Activated T-helper 2 cell treated with anti-CD3 and anti-CD28 coated beads, Interferon-gamma antibody, Interleukin-2, Interleukin-4, amounts not matched to agents 10 μg/mL and 5 μg/mL and 100 μg/mL, durations not matched to agents 14 hours and 24 hours and 36 hours (primary cell): ENCODE measurements around the gene PACS2. TPM values are rescaled to one million over a fixed set of nuclear protein-coding genes. Genes with fewer than 3 reads are reported as not detected.
A peak's percentile ranks its signal among the peaks of the same experiment; 100 is the strongest.

Source experiments
- DNase-seq: peaks from one replicate; pipeline ENCODE4 v3.0.0; 2021; ENCODE audit warnings: low spot score
- H3K27ac Mint-ChIP-seq: one replicate; pipeline ENCODE4 v1.8.0; 2021; ENCODE audit warnings: mixed read lengths
- H3K27me3 Mint-ChIP-seq: one replicate; pipeline ENCODE4 v1.8.0; 2021; ENCODE audit warnings: low read depth, mixed read lengths
- H3K36me3 Mint-ChIP-seq: one replicate; pipeline ENCODE4 v1.8.0; 2021; ENCODE audit warnings: low read depth, mixed read lengths
- H3K4me1 Mint-ChIP-seq: one replicate; pipeline ENCODE4 v1.8.0; 2021; ENCODE audit warnings: low read depth, mixed read lengths
- H3K4me3 Mint-ChIP-seq: one replicate; pipeline ENCODE4 v1.8.0; 2021; ENCODE audit warnings: low read depth, mild to moderate bottlenecking, moderate library complexity, mixed read lengths
- H3K9me3 Mint-ChIP-seq: one replicate; pipeline ENCODE4 v1.8.0; 2021; ENCODE audit warnings: mixed read lengths
- intact Hi-C: fragments of 100-400 bp; cut with micrococcal nuclease; formaldehyde crosslinking; loops from one replicate; pipeline ENCODE4 v1.15.1; 2023
- total RNA-seq: library from RNA; stranded (reverse); gene quantifications from 2 replicates; pipeline ENCODE4 v1.2.3, GENCODE V29; 2022

The PACS2 gene
- total RNA-seq, 1 donor from 2014 or later = 35.2 TPM

- H3K9me3 Mint-ChIP-seq = no peaks in the 10 kb centered on the region
- H3K36me3 Mint-ChIP-seq = peaks cover 7% of the 10 kb centered on the region
- intact Hi-C loops = no loop called here
- H3K4me1 Mint-ChIP-seq = peaks cover 7% of the 10 kb centered on the region
- H3K4me3 Mint-ChIP-seq = no peak overlapping the region
- H3K27ac Mint-ChIP-seq = no peak overlapping the region
- peaks cover 25% of the 10 kb centered on the region for H3K27me3 Mint-ChIP-seq
- DNase-seq = no peak
Observed at GRCh38 chr14:105413544-105413886, 99.0 kb downstream of the PACS2 start.

GRCh38 chr14:105414456-105415371 lies 100.2 kb downstream of the PACS2 start:
- peaks cover 7% of the 10 kb centered on the region for H3K4me1 Mint-ChIP-seq
- intact Hi-C loops = loop anchor here (2.0 to 5.0 kb wide), 2 partner anchors 16 to 73 kb away; partner anchors contain the start of genes CRIP1 and TEX22
- no peaks in the 10 kb centered on the region for H3K9me3 Mint-ChIP-seq
- peak; percentile 56 for DNase-seq
- no peak overlapping the region for H3K27ac Mint-ChIP-seq
- H3K4me3 Mint-ChIP-seq = peak overlapping the region; percentile 71
- peaks cover 7% of the 10 kb centered on the region for H3K36me3 Mint-ChIP-seq
- H3K27me3 Mint-ChIP-seq = peaks cover 22% of the 10 kb centered on the region

GRCh38 chr14:105415481-105416428 lies 101.2 kb downstream of the PACS2 start:
- peaks cover 14% of the 10 kb centered on the region for H3K27me3 Mint-ChIP-seq
- peaks cover 7% of the 10 kb centered on the region for H3K4me1 Mint-ChIP-seq
- H3K9me3 Mint-ChIP-seq = no peaks in the 10 kb centered on the region
- no peak for DNase-seq
- intact Hi-C loops = loop anchor here (2.0 to 5.0 kb wide), 2 partner anchors 17 to 72 kb away; partner anchors contain the start of genes CRIP1 and TEX22
- peak overlapping the region; percentile 71 for H3K4me3 Mint-ChIP-seq
- H3K36me3 Mint-ChIP-seq = peaks cover 3% of the 10 kb centered on the region
- H3K27ac Mint-ChIP-seq = no peak overlapping the region

- Mint-ChIP-seq H3K27ac (no peak overlapping the region), H3K4me1 (peaks cover 7% of the 10 kb centered on the region), H3K36me3 (peaks cover 3% of the 10 kb centered on the region), H3K9me3 (no peaks in the 10 kb centered on the region), H3K4me3 (no peak overlapping the region), H3K27me3 (peaks cover 8% of the 10 kb centered on the region)
- no peak for DNase-seq
- intact Hi-C loops = loop anchor here (5.0 kb wide), 1 partner anchor 71 kb away; the partner anchor contains the start of gene CRIP1
Observed at GRCh38 chr14:105416671-105417070, 102.1 kb downstream of the PACS2 start.

GRCh38 chr14:105417690-105418121 lies 103.2 kb downstream of the PACS2 start:
- H3K27ac Mint-ChIP-seq = no peak overlapping the region
- H3K4me1 Mint-ChIP-seq = peaks cover 17% of the 10 kb centered on the region
- H3K4me3 Mint-ChIP-seq = no peak overlapping the region
- peaks cover 12% of the 10 kb centered on the region for H3K36me3 Mint-ChIP-seq
- no peak for DNase-seq
- intact Hi-C loops = loop anchor here (5.0 kb wide), 1 partner anchor 70 kb away; the partner anchor contains the start of gene CRIP1
- H3K27me3 Mint-ChIP-seq = peaks cover 6% of the 10 kb centered on the region
- no peaks in the 10 kb centered on the region for H3K9me3 Mint-ChIP-seq

GRCh38 chr14:105418269-105419194 lies 104.0 kb downstream of the PACS2 start:
- Mint-ChIP-seq H3K9me3 (no peaks in the 10 kb centered on the region), H3K27me3 (no peaks in the 10 kb centered on the region), H3K4me3 (peak overlapping the region; percentile 67), H3K27ac (no peak overlapping the region), H3K4me1 (peaks cover 14% of the 10 kb centered on the region), H3K36me3 (peaks cover 15% of the 10 kb centered on the region)
- no peak for DNase-seq
- intact Hi-C loops = loop anchor here (5.0 kb wide), 1 partner anchor 69 kb away; the partner anchor contains the start of gene CRIP1

- no peaks in the 10 kb centered on the region for H3K27me3 Mint-ChIP-seq
- H3K9me3 Mint-ChIP-seq = no peaks in the 10 kb centered on the region
- peak within 1 kb of the TSS; percentile 93 for H3K4me3 Mint-ChIP-seq
- peaks cover 14% of the 10 kb centered on the region for H3K4me1 Mint-ChIP-seq
- H3K36me3 Mint-ChIP-seq = peaks cover 18% of the 10 kb centered on the region
- intact Hi-C loops = loop anchor here (5.0 kb wide), 1 partner anchor 68 kb away; the partner anchor contains the start of gene CRIP1
- peak within 1 kb of the TSS; percentile 93 for H3K27ac Mint-ChIP-seq
- peak; percentile 34 for DNase-seq
Observed at GRCh38 chr14:105419195-105420091, 104.9 kb downstream of the PACS2 start, which contains the start of gene MTA1. TSS of gene MTA1 (plus strand) at chr14:105419827. CDS start at chr14:105420036, 209 bp downstream.

GRCh38 chr14:105420101-105420973 lies 105.8 kb downstream of the PACS2 start:
- no peaks in the 10 kb centered on the region for H3K27me3 Mint-ChIP-seq
- peaks cover 12% of the 10 kb centered on the region for H3K4me1 Mint-ChIP-seq
- peak overlapping the region; percentile 93 for H3K27ac Mint-ChIP-seq
- no peaks in the 10 kb centered on the region for H3K9me3 Mint-ChIP-seq
- peak overlapping the region; percentile 93 for H3K4me3 Mint-ChIP-seq
- peaks cover 18% of the 10 kb centered on the region for H3K36me3 Mint-ChIP-seq
- no peak for DNase-seq
- intact Hi-C loops = no loop called here

GRCh38 chr14:105420974-105421674 lies 106.6 kb downstream of the PACS2 start:
- DNase-seq = no peak
- peak overlapping the region; percentile 93 for H3K4me3 Mint-ChIP-seq
- no peaks in the 10 kb centered on the region for H3K27me3 Mint-ChIP-seq
- peaks cover 11% of the 10 kb centered on the region for H3K4me1 Mint-ChIP-seq
- peak overlapping the region; percentile 93 for H3K27ac Mint-ChIP-seq
- H3K9me3 Mint-ChIP-seq = no peaks in the 10 kb centered on the region
- peaks cover 18% of the 10 kb centered on the region for H3K36me3 Mint-ChIP-seq
- intact Hi-C loops = no loop called here
